ENCODE data around the gene MYL1.

The MYL1 gene

DNA sequence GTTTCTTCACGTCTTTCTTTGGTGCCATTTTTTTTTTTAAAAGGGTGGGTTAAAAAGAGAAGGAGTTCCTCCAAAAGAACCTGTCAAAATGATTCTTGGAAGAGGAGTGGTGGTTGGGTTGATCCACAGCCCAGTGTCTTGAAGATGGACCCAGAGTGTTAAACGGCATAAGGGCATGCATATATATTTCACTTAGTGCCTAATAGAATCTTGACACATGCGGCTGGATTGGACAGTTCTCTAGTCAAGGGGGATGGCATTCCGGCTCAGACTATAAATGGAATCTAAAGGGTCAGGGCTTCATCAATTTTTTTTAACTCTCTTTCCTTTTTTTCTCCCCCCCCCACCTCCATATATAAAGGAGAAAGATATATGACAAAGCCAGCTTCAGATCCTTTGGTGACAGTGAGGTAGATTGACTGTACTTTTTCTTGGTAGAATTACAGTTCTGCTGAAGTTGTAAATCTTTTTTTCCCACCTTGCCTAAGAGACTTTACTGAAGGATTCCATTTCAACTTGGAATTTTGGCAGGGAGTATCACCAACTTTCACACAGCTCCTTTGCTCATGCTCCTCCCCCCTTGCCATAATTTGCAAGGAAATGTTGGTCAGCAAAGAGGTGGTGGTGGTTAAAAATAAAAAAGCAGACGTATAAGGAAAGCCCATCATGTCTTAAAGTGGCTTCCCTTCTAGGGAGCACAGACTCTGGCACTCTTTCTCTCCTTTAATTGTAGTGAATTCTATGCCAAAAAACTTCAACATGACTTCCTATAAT lies at the start of gene MYL1:
MYL1 (minus strand) TSS at position 160 of the 774 bp plus-strand sequence; CDS start at position 28, 132 bp downstream.
- DNase-seq: no peak

GRCh38 chr2:210363876-210364275 lies 48.9 kb upstream of the MYL1 start:
- DNase-seq: no peak

GRCh38 chr2:210363261-210363660 lies 48.3 kb upstream of the MYL1 start:
- no peak for DNase-seq

GRCh38 chr2:210360412-210360811 lies 45.4 kb upstream of the MYL1 start:
- no peak for DNase-seq

- no peak for DNase-seq
Observed at GRCh38 chr2:210356944-210357343, 42.0 kb upstream of the MYL1 start.

DNA sequence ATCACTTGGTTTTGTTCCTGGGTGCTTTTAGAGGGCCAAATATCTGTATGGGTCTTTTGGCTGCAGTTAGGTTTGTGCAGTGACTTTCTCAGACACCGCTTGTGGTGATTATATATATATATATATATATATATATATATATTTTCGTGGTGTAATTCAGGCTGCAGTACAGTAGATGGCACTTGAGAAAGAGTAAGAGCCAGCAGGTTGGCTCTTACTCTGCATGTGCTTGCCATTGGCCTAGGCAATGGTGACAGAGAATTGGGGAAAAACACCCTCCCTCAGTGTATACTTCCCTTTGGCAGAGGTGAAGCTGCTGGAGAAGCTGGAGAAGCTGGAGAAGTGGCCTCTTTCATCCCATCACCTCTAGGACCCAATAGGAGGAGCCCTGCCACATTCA lies 22.2 kb upstream of the MYL1 start:
- no peak for DNase-seq

GRCh38 chr2:210324906-210325305 lies 9.9 kb upstream of the MYL1 start:
- DNase-seq: no peak

GRCh38 chr2:210324458-210324857 lies 9.5 kb upstream of the MYL1 start:
- peak; percentile 35 for DNase-seq

GRCh38 chr2:210323003-210323402 lies 8.0 kb upstream of the MYL1 start:
- no peak for DNase-seq

DNA sequence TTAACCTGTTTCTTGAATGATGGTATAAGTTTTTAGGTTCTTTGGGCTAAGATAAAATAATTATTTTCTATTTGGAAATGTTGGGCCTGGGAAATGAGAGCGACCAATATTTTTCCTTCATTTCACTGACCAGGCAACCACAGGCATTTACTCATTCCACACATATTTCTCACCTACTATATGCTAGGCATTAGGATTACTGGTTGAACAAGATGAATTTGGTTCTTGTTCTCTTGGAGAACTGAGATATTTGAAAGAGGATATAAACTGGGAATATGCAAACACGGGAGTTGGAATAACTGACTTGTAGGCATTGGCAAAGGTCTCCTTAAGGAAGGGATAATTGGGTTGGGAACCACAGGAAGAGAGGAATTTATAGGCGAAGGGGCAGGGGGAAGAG lies 3.9 kb upstream of the MYL1 start:
- no peak for DNase-seq

GRCh38 chr2:210318486-210318885 lies 3.5 kb upstream of the MYL1 start:
- no peak for DNase-seq

- no peak for DNase-seq
Observed at GRCh38 chr2:210310550-210310949, 4.4 kb downstream of the MYL1 start.

DNA sequence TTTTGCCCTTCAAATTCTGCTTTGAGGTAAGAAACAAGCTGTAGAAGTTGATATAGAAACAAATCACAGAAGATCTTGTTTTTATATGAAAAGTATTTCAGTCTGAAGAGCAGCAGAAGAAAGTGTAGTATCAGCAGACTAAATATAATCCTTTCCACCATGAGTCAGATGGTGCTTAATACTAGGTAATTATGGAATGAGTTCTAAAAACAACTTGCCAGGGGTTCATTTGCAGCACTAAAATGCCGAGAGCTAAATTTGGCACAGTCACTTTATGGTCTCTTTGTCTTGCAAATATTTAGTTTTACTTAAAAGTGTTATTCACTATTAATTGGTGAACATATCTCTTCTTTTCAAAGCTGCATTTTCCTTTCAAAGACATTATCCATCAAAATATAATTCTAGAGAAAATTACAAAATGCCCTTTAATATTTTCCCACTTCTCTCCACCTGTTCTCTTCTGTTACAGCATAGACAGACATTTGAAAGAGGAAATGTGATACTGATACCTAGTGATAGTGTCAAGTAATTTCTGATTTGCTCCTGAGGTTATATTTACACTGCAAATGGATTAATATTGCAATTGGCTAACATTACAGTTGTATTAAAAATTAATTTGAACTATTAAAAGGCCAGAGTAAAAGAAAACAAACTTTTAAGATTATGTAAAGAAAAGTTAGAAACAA lies 5.3 kb downstream of the MYL1 start:
- DNase-seq: no peak

DNA sequence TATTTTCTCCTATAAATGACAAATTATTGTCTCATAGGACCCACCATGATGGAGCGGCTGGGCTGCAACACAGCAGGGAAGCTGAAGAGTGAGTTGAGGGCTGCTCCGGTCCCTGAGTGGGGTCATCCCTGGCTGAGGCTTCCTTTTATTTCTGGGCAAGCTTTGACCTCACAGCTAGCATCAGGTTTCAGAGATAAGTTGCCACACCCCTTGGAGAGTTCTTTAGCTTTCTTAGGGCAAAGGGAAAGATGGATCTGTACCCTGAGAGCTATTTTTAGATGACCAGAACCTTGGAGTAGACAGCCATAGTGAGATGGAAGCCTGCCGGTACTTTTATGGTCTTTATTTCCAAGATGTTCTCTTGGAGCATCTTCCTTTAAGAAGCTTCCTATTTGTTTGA lies 11.5 kb downstream of the MYL1 start:
- no peak for DNase-seq

DNA sequence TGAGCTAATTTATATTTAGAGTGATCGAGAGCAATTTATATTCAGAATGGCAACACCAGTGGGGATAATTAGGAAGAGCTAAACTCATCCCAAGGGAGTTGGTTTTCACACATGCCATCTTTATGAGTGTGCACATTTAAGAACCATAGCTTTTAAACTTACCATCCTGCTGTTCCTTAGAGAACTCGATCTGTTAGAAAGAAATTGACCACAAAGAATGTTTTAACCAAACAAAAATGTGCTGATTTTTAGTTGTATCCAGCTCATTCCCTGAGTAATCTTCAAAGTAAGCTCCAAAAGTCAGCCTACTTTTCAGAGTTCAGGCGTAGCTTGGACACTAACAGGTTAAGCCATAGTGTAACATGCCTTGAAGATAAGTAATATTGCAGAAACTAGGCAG lies 12.6 kb downstream of the MYL1 start:
- no peak for DNase-seq

- DNase-seq: no peak
Observed at GRCh38 chr2:210299866-210300373, 15.1 kb downstream of the MYL1 start.

DNA sequence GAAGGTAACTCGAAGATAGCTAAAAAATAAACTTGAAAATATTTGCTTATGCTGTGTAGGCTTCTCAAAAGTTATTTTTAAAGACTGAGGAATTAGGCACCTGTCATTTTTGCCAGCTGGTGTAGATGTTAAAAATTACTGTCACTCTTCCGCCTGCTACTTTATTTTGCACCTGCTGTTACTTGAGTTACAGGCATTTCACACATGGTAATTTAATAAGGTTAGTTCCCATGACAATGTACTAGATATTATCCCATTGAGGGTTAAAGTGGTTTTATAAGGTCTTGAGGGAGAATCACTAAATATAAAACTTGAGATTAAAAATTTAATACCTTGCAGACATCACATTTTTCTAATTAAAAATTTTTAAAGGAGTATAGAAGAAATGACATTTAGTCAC lies 26.6 kb downstream of the MYL1 start:
- DNase-seq: no peak

DNA sequence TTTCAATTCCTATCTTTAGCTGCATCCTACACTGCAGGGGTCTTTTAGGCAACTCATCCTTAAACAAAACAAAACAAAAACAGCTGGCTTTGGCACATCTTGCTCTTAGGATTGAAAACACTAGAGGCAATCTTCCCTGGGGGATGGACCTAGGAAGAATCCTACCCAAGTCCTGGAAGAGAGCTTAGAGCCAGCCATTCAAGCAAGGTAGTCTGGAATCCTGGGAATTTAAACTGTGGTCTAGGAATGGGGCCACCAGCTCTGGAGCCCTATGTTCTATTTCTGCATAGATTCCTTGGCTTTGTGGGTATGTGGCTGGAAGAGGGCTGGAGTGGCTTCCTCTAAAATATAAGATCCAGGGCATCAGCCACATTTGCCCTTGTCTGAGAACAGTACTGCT lies 27.7 kb downstream of the MYL1 start:
- DNase-seq: no peak

- no peak for DNase-seq
Observed at GRCh38 chr2:210286123-210286680, 28.8 kb downstream of the MYL1 start.

DNA sequence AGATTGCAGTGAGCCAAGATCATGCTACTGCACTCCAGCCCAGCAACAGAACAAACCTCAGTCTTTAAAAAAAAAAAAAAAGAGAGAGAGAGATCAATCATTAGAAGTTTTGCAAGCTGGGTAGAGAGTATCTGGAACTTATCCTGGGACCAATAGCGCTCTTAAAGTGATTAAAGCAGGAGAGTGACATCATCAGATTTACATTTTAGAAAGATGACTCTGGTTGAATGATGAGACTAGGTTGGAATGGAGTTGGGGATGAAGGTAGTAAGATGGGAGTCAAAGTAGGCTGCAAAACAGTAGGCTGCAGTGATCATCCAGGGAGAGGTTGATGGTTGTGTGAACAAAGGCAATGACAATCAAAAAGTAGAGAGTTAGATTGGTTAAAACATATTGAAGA lies 37.8 kb downstream of the MYL1 start:
- no peak for DNase-seq

GRCh38 chr2:210271300-210271699 lies 43.7 kb downstream of the MYL1 start:
- DNase-seq: no peak

GRCh38 chr2:210269148-210269547 lies 45.8 kb downstream of the MYL1 start:
- no peak for DNase-seq

DNA sequence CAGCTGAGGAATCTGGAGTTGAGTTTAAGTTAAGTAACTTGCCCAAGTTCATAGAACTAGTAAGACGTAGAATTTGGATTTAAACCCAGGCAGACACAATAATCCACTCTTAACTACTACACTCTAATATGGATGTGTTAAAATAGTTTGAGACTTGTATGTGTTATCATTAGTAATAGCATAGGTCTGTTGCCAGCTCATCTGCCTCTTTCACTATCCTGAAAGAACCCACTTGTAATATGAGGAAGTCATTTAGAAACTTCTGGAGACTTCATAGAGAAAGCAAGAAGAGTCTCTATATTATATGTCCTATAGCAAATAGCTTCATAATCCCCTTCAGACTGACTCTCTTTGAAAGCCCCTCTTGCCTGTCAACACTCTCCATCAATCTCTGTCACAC lies 46.7 kb downstream of the MYL1 start:
- no peak for DNase-seq

DNA sequence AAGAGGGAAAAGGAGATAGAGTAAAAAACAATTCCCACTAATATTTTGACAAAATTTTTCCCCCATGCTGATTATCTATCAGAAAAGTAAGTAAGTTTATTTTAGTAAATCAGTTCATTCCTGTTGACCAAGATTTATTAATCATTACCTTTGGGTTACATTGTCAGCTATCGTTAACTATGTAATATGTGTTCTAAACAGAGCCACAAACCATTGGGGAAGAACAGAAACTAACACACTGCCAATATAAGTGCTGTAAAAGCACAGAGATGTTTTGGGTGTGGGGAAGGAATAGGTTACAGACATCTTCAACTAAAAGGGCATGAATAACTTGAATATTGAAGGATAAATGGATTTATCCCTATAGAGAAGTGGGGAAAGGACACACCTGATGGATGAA lies 47.3 kb downstream of the MYL1 start:
- DNase-seq: no peak
